Measurements from ENCODE around the gene CFB.

DNA sequence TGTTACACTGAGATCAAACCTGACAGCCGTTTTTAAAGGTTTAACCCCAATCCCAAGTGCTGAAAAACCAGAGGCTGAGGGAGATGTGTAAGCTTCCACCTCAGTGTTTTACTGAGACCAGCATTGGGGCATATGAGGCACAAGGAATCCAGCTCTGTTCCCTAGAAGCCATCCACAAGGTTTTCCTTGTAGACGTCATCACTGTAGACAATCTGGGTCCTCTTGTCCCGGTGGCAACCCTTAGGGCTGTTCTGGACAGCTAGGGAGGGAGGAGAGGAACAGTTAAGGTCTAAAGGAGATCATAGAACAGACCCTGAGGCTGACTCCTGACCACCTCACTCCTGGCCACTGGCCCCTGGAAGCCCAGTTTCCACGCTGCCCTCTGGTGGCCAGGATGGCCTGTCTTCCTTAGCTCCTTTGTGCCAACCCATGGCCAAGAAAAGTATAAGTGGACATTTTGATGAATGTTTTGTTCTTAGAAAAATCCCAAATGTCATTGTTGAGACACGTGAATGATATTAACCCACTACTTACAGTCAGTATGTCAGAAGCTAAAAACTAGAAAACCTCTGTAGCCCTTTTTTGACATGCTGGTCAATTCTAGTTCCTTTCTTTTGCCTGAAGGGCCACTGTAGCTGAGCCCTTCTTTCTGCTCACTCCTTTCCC is 6.4 kb downstream of the CFB start:
- TF ChIP-seq POLR2AphosphoS5 (IDR thresholded peaks at IDR 0.05) (no peak), POLR2A (IDR thresholded peaks at IDR 0.05) (no peak), EP300 (IDR thresholded peaks at IDR 0.05) (no peak)
- TF ChIP-seq, protein P1, sequence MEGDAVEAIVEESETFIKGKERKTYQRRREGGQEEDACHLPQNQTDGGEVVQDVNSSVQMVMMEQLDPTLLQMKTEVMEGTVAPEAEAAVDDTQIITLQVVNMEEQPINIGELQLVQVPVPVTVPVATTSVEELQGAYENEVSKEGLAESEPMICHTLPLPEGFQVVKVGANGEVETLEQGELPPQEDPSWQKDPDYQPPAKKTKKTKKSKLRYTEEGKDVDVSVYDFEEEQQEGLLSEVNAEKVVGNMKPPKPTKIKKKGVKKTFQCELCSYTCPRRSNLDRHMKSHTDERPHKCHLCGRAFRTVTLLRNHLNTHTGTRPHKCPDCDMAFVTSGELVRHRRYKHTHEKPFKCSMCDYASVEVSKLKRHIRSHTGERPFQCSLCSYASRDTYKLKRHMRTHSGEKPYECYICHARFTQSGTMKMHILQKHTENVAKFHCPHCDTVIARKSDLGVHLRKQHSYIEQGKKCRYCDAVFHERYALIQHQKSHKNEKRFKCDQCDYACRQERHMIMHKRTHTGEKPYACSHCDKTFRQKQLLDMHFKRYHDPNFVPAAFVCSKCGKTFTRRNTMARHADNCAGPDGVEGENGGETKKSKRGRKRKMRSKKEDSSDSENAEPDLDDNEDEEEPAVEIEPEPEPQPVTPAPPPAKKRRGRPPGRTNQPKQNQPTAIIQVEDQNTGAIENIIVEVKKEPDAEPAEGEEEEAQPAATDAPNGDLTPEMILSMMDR (IDR thresholded peaks at IDR 0.05), result peak in 3 of 4 experiments; percentile 66 to 75 (median 71)

Data from gastroesophageal sphincter (tissue), 3 donors.